GM18867 (cell line): Measurements from ENCODE around the gene UBTD1.
A peak's percentile ranks its signal among the peaks of the same experiment; 100 is the strongest.
"Not testable (repeated sequence)": the region's sequence is repeated elsewhere in the genome, so short reads cannot be mapped to it uniquely, and the experiment has no call there.

Experiments used
- ATAC-seq: cut with Tn5 transposase; IDR thresholded peaks from one replicate; pipeline ENCODE4 v1.9.1; 2021; ENCODE audit warnings: mild to moderate bottlenecking, moderate library complexity; ENCODE audit not compliant: unreplicated experiment

The UBTD1 gene

GRCh38 chr10:97537186-97537869 lies 38.6 kb downstream of the UBTD1 start:
- ATAC-seq = no peak

DNA sequence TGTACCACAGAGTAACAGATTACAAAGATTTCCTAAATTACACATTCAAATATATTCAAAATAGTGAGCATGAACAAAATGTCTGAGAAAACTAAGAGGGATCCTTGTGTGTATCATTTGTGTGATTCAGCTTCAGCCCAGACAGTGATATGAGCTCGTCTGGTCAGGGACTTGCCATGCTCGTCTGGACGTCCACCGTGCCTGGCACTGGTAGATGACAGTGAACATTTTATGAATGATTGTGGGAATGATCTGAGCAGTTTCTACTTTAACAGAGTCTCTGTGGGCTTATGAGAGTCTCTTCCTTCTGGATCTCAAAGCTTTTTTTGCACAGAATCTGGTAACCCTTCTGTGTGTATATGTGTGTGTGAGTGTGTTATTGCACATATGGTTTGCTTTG lies 39.7 kb downstream of the UBTD1 start:
- ATAC-seq = no peak

DNA sequence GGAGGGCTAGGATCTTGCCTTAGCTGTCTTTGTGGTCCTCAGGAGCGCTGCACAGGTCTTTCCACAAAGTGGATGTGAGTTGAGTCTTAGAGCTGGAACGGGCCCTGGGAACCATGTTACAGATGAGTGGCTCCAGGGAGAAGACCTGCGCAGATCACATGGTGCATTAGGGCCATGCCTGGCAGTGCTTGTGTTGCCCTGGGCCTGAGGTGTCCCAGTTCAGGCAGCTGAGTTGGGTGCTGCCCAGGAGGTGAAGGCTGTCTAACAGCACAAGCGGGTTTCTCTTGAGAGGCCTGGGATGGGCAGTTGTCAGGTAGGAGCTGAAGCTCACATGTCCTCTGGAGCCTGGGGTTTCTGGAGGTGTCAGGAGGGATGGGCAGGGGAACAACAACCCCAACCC lies 40.1 kb downstream of the UBTD1 start:
- no peak for ATAC-seq

GRCh38 chr10:97539523-97540200 lies 40.9 kb downstream of the UBTD1 start:
- no peak for ATAC-seq

- ATAC-seq = no peak
These were observed 42.2 kb downstream of the UBTD1 start for GRCh38 chr10:97540669-97541500.

DNA sequence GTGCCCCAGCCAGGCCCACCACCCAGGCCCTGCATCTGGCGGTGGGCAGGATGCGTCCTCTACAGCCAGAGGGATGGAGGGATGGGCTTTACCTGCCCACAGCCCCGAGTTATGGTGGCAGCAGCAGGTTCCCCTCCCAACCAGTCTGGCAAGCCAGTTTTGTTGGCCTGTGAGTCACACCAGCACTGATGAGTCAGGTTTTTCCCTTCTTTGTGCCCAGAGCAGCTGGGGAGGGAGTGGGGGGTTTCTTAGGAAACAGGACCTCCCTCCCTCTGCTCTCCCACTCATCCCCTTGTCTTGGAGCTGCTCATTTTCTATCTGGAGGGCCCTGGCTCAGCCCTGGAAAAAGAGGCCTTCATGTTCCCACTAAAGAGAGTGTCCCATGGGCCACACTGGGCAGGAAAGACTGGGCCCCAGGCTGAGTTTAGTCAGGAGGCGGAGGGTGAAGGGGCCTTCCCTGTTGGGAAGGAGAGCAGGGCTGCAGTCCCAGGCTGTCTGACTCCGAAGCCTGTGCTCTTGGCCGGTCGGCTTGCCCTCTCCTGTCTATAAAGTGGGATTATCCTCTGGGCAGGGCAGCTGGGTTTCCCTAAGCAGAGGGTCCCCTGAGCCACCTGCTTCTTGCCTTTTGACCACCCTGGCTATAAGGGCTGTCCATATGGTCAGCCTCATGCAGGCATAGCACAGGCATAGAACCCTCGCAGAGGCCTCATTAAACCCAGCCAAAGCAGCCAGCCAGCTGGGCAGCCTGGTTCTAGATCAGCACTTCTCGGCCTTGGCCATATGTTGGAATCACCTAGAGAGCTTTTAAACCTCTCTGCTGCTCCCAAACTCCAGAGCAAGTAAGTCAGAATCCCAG lies 43.7 kb downstream of the UBTD1 start:
- ATAC-seq = no peak

DNA sequence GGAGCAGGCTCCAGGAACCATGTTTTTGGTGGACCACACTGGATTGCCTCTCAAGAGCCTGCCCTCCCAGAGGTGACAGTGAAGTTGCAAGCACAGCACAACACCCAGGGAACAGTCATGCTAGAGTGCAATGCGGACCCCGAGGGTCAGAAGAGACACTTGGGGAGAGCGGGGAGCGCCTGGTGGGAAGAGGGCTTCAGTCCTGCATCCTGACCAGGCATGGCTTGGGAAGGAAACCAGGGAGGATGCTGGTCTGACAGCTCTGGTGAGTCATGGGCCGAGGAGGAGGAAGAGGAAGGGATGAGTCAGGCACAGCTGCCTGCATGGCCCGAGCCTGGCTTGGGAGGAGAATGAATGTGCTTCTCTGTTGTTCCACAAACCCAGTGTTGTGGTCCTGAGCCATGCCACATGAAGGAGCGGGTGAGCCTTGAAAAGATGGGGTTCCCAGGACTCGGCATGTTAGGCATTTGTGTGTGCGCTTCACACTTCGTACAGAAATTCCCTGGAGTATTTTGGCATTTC lies 44.4 kb downstream of the UBTD1 start:
- ATAC-seq = no peak

DNA sequence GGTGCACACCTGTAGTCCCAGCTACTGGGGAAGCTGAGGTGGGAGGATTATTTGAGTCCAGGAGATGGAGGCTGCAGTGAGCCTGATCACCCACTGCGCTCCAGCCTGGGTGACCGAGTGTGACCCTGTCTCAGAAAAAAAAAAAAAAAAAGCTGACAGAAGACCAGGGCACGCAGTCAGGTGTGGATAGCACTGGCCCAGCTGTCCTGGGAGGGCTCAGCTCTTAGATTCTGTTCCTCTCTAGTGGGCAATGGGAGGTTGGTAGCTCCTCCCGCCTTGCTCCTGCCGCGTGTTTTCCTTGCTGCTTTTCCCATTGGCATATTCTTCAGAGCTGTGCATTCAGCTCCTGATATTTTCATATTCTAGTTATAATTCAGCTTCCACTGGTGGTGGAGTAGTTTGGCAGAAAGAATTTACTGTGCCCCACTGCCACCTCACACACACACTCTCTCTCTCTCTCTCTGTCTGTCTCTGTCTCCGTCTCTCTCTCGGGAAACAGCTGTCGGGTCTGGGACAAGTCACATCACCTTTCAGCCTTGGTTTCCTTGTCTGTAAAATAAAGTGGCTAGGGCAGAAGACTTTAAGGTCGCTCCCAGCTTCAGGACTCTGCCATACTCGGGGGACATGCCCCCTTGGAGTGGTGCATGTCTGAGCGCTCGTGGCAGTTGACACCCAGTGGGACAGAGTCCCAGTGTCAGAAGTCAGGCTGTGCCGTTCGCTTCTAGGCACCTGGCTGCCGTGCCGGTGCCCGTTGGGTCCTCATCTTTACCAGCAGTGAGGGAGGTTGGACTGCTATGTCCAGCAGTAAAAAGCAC lies 47.9 kb downstream of the UBTD1 start:
- no peak for ATAC-seq

- ATAC-seq = no peak
These were observed 48.5 kb downstream of the UBTD1 start for GRCh38 chr10:97547271-97547600.

DNA sequence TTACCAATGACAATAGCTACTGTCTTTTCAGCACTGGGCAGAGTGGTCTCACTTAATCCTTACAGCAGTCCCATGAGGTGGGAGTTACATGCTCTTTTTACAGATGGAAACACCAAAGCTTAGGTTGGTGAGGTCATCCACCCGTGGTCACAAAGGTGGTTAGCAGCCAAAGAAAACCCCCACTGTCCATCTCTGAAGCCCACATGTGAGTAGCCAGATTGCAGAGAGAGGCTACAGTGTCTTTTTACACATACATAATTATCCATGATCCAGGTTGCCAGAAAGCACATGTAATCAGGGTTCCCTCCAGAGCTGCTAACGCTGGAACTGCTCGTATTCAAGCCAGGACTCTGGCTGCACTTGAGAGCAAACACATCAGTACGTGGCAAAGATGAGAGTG lies 49.2 kb downstream of the UBTD1 start:
- no peak for ATAC-seq

- ATAC-seq = no peak
These were observed 50.2 kb downstream of the UBTD1 start for GRCh38 chr10:97548828-97549455.

DNA sequence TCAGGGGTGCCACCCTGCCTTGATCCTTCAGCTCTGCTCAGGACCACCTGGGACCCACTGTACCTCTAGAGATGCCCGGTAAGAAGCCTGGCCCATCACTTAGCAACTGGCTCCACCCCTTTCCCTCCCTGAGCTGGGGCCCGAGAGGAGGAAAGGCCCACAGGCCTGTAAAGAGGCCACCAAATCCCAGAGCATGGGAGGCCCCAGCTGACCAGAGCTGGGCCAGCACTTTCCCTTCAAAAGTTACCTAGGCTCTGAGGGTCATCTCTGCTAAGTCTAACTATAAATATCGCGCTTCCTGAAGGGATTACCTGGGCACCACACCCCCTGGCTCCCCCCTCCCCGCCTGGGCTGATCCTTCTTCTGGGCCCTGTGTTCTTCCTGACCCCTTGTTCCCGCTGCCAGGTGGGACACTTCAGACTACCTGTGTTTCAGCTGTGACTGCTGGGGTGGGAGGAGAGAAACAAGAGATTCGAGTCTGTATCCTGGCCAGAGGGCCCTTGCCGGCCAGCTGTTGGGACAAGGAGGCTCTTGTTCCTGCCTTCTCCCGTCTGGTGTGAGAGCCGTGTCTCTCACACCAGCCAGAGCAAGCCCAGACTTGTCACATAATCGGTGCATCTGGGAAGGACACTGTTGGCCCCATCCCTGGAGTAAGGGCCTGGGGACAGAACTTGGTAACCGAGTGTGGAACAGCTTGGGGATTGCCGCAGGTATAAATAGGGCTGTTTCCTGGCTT lies 51.0 kb downstream of the UBTD1 start:
- no peak for ATAC-seq

DNA sequence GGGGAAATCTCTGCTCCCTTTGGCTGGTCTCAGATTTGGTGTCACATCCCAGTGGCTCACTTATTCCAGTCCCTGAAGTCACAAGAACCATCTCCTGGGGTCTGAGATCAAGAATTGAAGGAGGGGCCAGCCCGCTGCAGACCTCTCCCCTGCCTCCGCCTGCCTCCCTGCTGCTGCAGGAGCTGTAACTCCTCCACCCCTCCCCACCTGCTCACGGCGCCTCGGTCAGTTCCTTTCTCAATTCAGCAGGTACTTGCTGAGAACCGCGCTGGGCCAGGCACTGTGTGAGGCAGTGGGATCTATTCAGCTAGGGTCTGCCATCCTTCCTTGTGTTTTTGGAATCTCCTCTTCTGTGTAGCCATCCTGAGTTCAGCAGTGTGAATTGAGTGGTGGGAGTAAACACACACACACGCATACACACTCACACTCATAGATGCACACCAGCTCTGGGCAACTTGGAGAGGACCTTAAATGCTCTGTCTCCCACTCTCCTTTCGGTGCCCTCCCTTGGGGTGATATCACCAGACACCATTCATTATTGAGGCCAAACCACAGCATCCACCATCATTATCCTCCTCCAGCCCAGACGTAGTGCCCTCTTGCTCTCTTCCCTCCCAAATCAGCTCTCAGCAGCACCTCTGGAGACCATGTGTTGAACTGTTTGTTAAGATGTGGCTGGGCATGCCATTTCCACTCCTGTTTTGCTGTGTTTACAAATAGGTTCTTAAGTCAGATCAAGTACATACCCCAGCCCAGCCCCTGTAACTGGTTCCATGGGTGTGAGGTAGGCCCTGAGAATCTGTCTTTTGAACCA lies 51.8 kb downstream of the UBTD1 start:
- no peak for ATAC-seq

DNA sequence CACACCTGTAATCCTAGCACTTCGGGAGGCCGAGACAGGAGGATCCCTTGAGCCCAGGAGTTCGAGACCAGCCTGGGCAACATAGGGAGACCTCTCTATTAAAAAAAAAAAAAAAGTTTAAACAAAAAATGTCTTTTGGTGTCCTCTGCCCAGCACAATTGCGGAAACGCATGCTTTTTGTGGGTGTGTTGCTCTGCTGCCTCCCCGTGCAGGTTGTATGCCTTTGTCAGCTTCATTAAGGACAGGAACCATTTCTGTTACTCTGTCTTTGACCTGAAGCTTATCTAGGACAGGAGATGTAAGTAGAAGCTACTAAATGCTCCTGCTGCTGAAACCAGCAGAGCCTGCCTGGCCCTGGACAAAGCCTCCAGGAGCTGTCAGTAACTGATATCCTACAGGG lies 52.5 kb downstream of the UBTD1 start:
- no peak for ATAC-seq

GRCh38 chr10:97553575-97554031 lies 54.9 kb downstream of the UBTD1 start:
- peak; percentile 79 for ATAC-seq

- ATAC-seq = not testable (repeated sequence)
These were observed 55.6 kb downstream of the UBTD1 start for GRCh38 chr10:97554336-97554735.

DNA sequence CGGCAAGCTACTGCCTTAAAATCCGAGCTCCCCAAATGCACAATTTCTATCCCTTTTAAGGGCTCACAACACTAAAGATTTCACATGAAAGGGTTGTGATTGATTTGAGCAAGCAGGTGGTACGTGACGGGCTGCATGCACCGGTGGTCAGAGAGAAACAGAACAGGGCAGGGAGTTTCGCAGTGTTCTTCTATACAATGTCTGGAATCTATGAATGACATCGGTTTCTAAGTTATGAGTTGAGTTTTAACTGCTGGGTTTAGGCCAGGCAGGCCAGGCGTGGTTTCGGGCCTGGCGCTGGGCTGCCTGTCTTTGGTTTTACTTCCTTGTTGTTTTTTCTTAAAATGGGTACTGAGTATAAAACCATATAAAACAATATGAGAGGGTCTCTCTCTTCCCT lies 56.8 kb downstream of the UBTD1 start:
- ATAC-seq = not testable (repeated sequence)
